Choroid plexus epithelial cell (primary cell): Measurements from ENCODE around the gene THSD7A.

ENCODE experiments used
- DNase-seq: peaks from one replicate; pipeline ENCODE4 v3.0.0-alpha.2; 2010; ENCODE audit warnings: low read depth
- H3K4me3 ChIP-seq: 2 replicates; pipeline ENCODE4 v1.5.1; 2011; ENCODE audit warnings: low read depth, mild to moderate bottlenecking, control low read depth, low read length, moderate library complexity
- TF ChIP-seq, protein P1 (sequence below): conservative IDR thresholded peaks from 2 replicates; pipeline ENCODE4 v1.5.1; 2011; ENCODE audit warnings: low read depth, mild to moderate bottlenecking, control low read depth, inconsistent platforms, low read length, moderate library complexity

THSD7A gene

DNA sequence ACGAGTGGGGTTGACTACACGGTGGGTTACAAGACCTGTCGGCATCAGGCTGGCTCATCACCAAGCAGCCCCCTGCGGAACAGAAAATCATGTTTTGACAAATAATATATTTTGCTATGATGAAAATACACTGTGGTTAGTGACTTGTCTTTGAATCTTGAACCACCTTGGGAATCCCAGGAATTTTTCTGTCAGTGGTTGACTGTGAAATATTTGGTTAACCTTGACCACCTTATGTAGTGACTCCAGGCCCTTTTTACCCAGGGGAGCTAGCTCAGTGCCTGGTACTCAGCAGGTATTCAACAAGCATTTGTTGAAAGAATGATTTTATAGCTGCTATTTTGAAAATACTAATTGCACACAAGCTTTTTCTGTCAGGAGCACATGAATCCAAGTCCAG is 452.4 kb downstream of the THSD7A start:
- DNase-seq, result peak; percentile 16
- TF ChIP-seq, protein P1, sequence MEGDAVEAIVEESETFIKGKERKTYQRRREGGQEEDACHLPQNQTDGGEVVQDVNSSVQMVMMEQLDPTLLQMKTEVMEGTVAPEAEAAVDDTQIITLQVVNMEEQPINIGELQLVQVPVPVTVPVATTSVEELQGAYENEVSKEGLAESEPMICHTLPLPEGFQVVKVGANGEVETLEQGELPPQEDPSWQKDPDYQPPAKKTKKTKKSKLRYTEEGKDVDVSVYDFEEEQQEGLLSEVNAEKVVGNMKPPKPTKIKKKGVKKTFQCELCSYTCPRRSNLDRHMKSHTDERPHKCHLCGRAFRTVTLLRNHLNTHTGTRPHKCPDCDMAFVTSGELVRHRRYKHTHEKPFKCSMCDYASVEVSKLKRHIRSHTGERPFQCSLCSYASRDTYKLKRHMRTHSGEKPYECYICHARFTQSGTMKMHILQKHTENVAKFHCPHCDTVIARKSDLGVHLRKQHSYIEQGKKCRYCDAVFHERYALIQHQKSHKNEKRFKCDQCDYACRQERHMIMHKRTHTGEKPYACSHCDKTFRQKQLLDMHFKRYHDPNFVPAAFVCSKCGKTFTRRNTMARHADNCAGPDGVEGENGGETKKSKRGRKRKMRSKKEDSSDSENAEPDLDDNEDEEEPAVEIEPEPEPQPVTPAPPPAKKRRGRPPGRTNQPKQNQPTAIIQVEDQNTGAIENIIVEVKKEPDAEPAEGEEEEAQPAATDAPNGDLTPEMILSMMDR, result no peak
- no peak overlapping the region for H3K4me3 ChIP-seq

DNA sequence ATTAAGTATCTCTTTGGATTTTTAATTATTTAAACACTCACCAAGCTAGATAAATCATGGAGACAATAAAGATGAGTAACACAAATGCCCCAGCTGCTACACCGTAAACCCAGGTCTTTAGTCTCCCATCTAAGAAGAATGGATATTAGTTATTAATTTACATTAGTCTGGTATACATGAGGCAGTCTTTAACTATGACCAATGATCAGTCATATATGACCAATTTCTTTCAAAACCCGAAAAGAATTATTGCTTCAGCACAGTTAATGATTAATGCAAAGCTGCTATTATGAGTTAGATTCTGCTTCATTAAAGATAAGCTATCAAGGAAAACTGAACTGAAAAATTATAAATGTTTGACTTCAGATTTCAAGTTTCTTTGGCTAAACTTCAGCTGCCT is 455.5 kb downstream of the THSD7A start:
- no peak for DNase-seq
- no peak overlapping the region for H3K4me3 ChIP-seq
- TF ChIP-seq, protein P1, result no peak

DNA sequence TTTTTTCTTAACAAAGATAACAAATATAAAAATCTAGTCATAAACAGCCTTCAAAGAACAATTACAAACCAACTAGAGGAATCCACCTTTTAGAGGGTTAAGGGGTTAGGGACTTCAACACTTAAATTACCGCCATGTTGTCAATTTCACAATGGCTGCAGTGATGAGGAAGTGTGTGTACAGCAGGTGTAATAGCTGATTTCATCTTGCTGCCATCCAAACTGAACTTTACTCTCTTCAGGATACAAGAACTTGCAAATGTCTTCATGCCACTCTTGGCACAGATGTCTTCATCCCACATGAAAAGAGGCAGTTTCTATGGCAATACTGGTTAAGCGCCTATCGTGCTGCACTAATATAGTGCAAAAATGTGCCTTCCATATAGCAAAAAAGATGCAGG is 457.4 kb downstream of the THSD7A start:
- TF ChIP-seq, protein P1, result no peak
- DNase-seq, result no peak
- no peak overlapping the region for H3K4me3 ChIP-seq

GRCh38 chr7:11373546-11374142 is 458.4 kb downstream of the THSD7A start:
- no peak overlapping the region for H3K4me3 ChIP-seq
- TF ChIP-seq, protein P1, result peak; percentile 59
- peak; percentile 44 for DNase-seq

GRCh38 chr7:11369696-11370095 is 462.3 kb downstream of the THSD7A start:
- H3K4me3 ChIP-seq, result no peak overlapping the region
- no peak for DNase-seq
- TF ChIP-seq, protein P1, result no peak

- TF ChIP-seq, protein P1, result no peak
Measured at GRCh38 chr7:11366118-11366517, 465.9 kb downstream of the THSD7A start.

DNA sequence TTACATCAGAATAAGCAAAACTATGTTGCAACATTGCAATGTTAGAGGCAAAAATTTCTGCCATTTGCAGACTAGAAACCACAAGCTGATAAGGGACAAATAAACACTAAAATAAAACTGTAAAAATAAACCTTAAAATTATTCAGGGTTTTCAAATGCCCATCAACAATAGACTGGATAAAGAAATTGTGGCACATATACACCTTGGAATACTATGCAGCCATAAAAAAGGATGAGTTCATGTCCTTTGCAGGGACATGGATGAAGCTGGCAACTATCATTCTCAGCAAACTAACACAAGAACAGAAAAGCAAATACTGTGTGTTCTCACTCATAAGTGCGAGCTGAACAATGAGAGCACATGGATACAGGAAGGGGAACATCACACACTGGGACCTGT is 473.4 kb downstream of the THSD7A start:
- TF ChIP-seq, protein P1, result no peak
- H3K4me3 ChIP-seq, result no peak overlapping the region

More at GRCh38 chr7:11366118-11366517, 465.9 kb downstream of the THSD7A start:
- no peak for DNase-seq
- no peak overlapping the region for H3K4me3 ChIP-seq

More for the DNA sequence above, 473.4 kb downstream of the THSD7A start:
- no peak for DNase-seq
